GM10266 (cell line): ENCODE results near the gene CCDC7.
"Not testable (repeated sequence)": the region's sequence is repeated elsewhere in the genome, so short reads cannot be mapped to it uniquely, and the experiment has no call there.

Experiments used
- DNase-seq: peaks from one replicate; pipeline ENCODE4 v3.0.0; 2012; ENCODE audit errors: extremely low spot score
- TF ChIP-seq, protein P1 (sequence below): IDR thresholded peaks from 2 replicates; pipeline ENCODE4 v1.5.1; 2012; ENCODE audit warnings: mild to moderate bottlenecking, low read depth; ENCODE audit not compliant: control insufficient read depth, insufficient read depth; ENCODE audit errors: missing control alignments

CCDC7 gene

DNA sequence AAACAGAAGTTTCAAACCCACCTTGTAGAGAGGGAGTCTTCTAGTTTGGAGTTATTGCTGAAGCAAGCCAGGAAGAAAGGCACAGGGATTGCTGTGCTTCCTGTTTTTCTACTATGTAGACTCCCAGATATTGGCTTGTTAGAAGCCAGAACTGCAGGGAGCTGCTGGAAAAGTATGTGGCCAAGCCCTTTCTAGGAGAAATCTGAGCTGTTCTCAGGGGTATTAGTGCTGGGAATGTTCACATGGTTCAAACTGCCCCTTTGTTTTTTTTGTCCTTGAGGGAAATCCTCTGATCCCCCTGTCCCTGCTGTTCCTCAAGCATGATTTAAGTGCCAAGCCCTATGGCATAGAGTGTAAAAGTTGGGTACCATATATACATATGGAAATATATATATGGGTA lies 184.0 kb downstream of the CCDC7 start:
- DNase-seq = no peak
- TF ChIP-seq, protein P1, sequence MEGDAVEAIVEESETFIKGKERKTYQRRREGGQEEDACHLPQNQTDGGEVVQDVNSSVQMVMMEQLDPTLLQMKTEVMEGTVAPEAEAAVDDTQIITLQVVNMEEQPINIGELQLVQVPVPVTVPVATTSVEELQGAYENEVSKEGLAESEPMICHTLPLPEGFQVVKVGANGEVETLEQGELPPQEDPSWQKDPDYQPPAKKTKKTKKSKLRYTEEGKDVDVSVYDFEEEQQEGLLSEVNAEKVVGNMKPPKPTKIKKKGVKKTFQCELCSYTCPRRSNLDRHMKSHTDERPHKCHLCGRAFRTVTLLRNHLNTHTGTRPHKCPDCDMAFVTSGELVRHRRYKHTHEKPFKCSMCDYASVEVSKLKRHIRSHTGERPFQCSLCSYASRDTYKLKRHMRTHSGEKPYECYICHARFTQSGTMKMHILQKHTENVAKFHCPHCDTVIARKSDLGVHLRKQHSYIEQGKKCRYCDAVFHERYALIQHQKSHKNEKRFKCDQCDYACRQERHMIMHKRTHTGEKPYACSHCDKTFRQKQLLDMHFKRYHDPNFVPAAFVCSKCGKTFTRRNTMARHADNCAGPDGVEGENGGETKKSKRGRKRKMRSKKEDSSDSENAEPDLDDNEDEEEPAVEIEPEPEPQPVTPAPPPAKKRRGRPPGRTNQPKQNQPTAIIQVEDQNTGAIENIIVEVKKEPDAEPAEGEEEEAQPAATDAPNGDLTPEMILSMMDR = no peak

DNA sequence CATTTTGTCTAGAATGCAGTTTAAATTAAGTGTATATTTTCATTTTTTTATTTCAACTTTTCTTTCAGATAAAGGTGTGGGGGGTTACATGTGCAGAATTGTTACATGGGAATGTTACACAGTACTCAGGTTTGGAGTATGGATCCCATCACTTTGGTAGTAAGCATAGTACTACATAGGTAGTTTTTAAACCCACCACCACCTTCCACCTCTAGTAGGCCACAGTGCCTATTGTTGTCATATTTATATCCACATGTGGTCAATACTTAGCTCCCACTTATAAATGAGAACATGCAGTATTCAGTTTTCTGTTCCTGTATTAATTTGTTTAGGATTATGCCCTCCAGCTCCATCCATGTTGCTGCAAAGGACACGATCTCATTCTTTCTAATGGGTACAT lies 200.6 kb downstream of the CCDC7 start:
- TF ChIP-seq, protein P1 = no peak
- DNase-seq = no peak

DNA sequence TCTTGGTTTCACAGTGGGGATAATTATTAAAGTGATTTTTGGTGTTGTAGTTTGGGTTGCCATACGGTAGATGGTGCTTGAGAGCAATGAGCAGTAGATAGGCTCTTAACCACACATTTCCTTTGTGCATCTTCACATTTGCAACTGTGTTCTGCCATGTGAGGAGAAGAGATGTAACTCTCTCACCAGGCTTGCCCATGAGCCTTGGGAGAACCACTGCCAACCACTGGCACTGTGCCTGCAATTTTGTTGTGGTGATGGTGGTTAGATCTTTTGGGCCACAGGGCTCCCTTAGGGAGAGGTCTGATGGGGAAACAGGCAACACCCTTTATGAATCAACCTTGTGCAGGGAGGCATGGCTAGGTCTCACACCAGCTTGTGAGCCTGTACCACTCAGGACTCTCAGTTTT lies 204.3 kb downstream of the CCDC7 start:
- DNase-seq = peak; percentile 8

DNA sequence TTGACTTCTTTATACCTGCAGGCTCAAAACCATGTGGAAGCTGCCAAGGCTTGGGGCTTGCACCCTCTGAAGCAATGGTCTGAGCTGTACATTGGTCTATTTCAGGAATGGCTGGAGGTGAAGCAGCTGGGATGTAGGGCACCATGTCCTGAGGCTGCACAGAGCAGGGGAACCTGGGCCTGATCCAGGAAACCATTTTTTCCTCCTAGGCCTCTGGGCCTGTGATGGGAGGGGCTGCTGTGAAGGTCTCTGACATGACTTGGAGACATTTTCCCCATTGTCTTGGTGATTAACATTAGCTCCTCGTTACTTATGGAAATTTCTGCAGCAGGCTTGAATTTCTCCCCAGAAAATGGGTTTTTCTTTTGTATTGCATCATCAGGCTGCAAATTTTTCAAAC lies 211.5 kb downstream of the CCDC7 start:
- not testable (repeated sequence) for DNase-seq

More for the DNA sequence above, 204.3 kb downstream of the CCDC7 start:
- TF ChIP-seq, protein P1 = peak; percentile 8

DNA sequence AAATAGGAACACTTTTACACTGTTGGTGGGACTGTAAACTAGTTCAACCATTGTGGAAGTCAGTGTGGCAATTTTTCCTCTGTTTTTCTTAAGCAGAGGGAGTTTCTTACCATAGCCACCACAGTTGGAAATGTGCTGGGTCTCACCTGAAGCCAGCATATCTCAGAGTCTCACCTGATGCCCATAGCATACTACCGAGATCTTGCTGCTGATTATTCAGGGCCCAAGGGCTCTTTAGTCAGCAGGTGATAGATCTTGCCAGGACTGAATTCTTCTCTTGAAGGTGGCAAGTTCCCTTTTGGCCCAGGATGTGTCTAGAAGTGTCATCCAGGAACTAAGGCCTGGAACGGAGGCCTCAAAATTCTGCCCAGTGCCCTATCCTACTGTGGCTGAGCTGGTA lies 215.4 kb downstream of the CCDC7 start:
- TF ChIP-seq, protein P1 = no peak
- no peak for DNase-seq

DNA sequence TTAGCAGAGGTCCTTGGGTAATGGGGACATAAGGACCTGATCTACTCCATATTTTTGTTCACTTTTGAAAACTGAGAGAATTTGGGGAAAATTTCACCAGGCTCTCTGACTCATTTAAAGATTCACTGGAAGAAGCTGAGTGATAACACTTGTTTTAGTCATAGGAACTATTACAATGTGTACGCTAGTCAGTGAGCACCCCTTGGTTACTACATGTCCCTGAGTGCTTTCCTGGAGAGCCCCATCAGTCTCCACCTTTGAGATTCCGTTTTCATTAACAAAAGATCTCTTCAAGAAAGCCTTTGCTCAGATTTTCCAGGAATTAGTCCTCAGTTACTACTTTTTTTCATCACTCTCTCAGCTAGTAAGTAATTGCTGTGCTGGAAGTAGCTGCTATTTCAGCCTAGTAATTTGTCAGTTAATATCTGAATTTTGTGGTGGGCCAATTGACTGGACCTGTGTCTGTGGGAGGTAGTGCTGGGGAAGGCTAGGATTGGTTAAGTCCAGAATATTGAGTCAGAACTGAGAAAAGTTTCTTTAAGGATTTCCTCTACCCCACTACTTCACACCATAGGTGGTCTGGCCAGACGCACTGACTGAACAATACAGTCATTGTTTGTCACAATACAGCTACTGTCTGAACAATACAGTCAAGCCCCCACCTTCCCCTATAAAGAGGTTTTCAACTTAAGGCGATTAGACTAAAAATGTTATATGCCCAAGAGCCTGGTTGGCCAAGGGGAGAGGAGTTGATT lies 235.0 kb downstream of the CCDC7 start:
- TF ChIP-seq, protein P1 = no peak
- no peak for DNase-seq

DNA sequence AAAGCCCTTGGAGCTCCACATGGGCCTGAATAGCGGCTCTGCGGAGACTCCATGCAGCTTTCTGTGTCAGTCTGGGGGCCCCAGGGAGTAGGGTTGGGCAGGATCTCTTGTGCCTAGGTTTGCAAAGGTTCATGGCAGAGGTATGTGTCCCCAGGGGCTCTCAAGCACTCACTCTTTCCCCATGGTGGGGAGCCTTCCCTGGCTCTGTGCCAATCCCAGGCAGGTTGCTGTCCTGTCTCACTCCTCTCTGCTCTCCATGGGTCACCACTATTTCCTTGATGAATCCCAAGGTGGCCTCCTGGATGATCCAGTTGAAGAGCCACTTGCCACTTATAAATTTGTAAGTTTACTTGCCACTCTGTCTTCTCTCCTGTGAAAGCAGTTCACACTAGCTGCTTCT lies 238.4 kb downstream of the CCDC7 start:
- TF ChIP-seq, protein P1 = no peak
- no peak for DNase-seq

DNA sequence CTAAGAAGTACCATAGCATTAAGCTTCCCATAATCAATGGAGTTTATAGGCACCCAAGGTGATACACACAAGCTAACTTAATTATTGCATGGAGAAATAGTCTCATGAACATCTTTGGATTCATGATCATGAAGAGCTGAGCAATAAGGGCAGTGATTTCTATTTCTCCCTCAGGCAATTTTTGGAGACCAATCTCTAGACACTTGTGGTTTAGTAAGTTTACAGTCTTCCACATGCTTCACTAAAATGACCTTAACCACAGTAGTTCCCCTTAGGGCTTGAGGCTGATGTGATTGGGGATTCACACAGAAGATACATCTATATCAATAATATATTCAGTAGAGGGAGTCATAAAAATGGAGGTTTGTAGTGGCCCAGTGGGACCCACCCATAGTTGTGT lies 241.2 kb downstream of the CCDC7 start:
- TF ChIP-seq, protein P1 = no peak

More for the DNA sequence above, 241.2 kb downstream of the CCDC7 start:
- DNase-seq = no peak
